A673 (cell line): ENCODE data around the gene CAMSAP3. TPM values are rescaled to one million over a fixed set of nuclear protein-coding genes. Genes with fewer than 3 reads are reported as not detected.

Experiments
- BruUV-seq: library from RNA; stranded (reverse); fragments of 400-500 nt; replicated peaks from 2 replicates; lab custom pipeline; 2021; lab: Mats Ljungman, UMichigan
- CTCF ChIA-PET: fragments of 300-600 bp; sonication (Branson Sonifier 250); formaldehyde crosslinking; loops from one replicate; lab custom pipeline; 2022; ENCODE audit warnings: antibody characterized with exemption; lab: Charles Lee
- POLR2A ChIA-PET: fragments of 300-600 bp; sonication (Branson Sonifier 250); formaldehyde crosslinking; loops from one replicate; lab custom pipeline; 2022; ENCODE audit warnings: antibody characterized with exemption; ENCODE audit not compliant: low non-redundant PET; lab: Charles Lee
- DNase-seq: peaks from one replicate; pipeline ENCODE4 v3.0.0-alpha.2; 2015; ENCODE audit warnings: low spot score
- H3K27ac ChIP-seq: fragments of 200-600 bp; sonication (generic); 2 replicates; pipeline ENCODE4 v1.5.1; 2016; ENCODE audit warnings: mixed run types, low read depth, mild to moderate bottlenecking, mixed read lengths, antibody characterized with exemption, low read length; ENCODE audit not compliant: poor library complexity, severe bottlenecking
- H3K27me3 ChIP-seq: fragments of 200-600 bp; sonication (generic); replicated peaks from 2 replicates; pipeline ENCODE4 v1.6.1; 2017; ENCODE audit warnings: mixed run types, low read depth, mild to moderate bottlenecking, mixed read lengths, antibody characterized with exemption, low read length; ENCODE audit not compliant: insufficient read depth, poor library complexity
- H3K36me3 ChIP-seq: fragments of 200-600 bp; sonication (generic); 2 replicates; pipeline ENCODE4 v1.6.1; 2016; ENCODE audit warnings: mixed run types, mild to moderate bottlenecking, mixed read lengths, antibody characterized with exemption, low read length; ENCODE audit not compliant: insufficient read depth, poor library complexity, severe bottlenecking
- H3K4me1 ChIP-seq: fragments of 200-600 bp; sonication (generic); 2 replicates; pipeline ENCODE4 v1.6.1; 2017; ENCODE audit warnings: mixed run types, mild to moderate bottlenecking, mixed read lengths, antibody characterized with exemption, low read length; ENCODE audit not compliant: insufficient read depth, poor library complexity, severe bottlenecking
- H3K4me3 ChIP-seq: fragments of 200-600 bp; sonication (generic); 2 replicates; pipeline ENCODE4 v1.5.1; 2016; ENCODE audit warnings: low read depth, mixed run types, mild to moderate bottlenecking, mixed read lengths, low read length; ENCODE audit not compliant: poor library complexity, severe bottlenecking
- H3K9me3 ChIP-seq: fragments of 200-600 bp; sonication (generic); 2 replicates; pipeline ENCODE4 v1.6.1; 2016; ENCODE audit warnings: mixed run types, low read depth, mild to moderate bottlenecking, mixed read lengths, antibody characterized with exemption, low read length; ENCODE audit not compliant: poor library complexity, severe bottlenecking
- EZH2 ChIP-seq: fragments of 200-600 bp; sonication (generic); IDR thresholded peaks from 2 replicates; pipeline ENCODE4 v1.6.1; 2017; ENCODE audit warnings: borderline replicate concordance, low read depth, mild to moderate bottlenecking, mixed read lengths, antibody characterized with exemption, low read length; ENCODE audit not compliant: poor library complexity, severe bottlenecking
- intact Hi-C: fragments of 100-400 bp; cut with micrococcal nuclease; formaldehyde crosslinking; loops from one replicate; pipeline ENCODE4 v1.10.0; 2022; ENCODE audit not compliant: unreplicated experiment
- total RNA-seq: library from RNA; stranded (reverse); gene quantifications from 2 replicates; pipeline ENCODE4 v1.2.3, GENCODE V29; 2021
- TF ChIP-seq, protein P1 (sequence below): fragments of 300-800, 200-600 bp; sonication (generic); conservative IDR thresholded peaks from 2 replicates; pipeline ENCODE4 v1.5.1; 2017; ENCODE audit warnings: low read depth, mild to moderate bottlenecking, antibody characterized with exemption, low read length, moderate library complexity, mixed read lengths

CAMSAP3 gene
- total RNA-seq, 1 experiment from 2014 or later, result 1.2 TPM

DNA sequence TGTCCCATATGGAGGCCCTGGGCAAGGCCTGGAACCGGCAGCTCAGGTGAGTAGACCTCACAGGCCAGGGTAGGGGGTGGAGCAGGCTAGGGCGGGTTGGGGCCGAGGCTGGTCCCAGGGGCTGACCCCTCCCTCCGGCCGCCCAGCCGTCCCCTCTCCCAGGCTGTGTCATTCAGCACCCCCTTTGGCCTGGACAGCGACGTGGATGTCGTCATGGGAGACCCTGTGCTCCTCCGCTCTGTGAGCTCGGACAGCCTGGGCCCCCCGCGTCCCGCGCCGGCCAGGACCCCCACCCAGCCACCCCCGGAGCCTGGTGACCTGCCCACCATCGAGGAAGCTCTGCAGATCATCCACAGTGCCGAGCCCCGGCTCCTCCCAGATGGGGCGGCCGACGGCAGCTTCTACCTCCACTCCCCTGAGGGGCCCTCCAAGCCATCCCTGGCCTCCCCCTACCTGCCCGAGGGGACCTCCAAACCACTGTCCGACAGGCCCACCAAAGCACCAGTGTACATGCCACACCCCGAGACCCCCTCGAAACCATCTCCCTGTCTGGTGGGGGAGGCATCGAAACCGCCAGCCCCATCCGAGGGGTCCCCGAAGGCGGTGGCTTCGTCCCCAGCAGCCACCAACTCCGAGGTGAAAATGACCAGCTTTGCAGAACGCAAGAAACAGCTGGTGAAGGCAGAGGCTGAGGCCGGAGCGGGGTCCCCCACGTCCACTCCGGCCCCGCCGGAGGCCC lies 16.0 kb downstream of the CAMSAP3 start:
- Histone ChIP-seq H3K36me3 (no peaks in the 10 kb centered on the region), H3K9me3 (no peaks in the 10 kb centered on the region), H3K27me3 (no peaks in the 10 kb centered on the region), H3K4me3 (no peak overlapping the region), H3K27ac (no peak overlapping the region), H3K4me1 (no peaks in the 10 kb centered on the region)
- POLR2A ChIA-PET, result no interaction called here
- intact Hi-C loops, result no loop called here
- no TSS peak for BruUV-seq
- DNase-seq, result no peak
- CTCF ChIA-PET, result no interaction called here
- TF ChIP-seq, protein P1, sequence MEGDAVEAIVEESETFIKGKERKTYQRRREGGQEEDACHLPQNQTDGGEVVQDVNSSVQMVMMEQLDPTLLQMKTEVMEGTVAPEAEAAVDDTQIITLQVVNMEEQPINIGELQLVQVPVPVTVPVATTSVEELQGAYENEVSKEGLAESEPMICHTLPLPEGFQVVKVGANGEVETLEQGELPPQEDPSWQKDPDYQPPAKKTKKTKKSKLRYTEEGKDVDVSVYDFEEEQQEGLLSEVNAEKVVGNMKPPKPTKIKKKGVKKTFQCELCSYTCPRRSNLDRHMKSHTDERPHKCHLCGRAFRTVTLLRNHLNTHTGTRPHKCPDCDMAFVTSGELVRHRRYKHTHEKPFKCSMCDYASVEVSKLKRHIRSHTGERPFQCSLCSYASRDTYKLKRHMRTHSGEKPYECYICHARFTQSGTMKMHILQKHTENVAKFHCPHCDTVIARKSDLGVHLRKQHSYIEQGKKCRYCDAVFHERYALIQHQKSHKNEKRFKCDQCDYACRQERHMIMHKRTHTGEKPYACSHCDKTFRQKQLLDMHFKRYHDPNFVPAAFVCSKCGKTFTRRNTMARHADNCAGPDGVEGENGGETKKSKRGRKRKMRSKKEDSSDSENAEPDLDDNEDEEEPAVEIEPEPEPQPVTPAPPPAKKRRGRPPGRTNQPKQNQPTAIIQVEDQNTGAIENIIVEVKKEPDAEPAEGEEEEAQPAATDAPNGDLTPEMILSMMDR, result no peak
- TF ChIP-seq EZH2, result no peak

DNA sequence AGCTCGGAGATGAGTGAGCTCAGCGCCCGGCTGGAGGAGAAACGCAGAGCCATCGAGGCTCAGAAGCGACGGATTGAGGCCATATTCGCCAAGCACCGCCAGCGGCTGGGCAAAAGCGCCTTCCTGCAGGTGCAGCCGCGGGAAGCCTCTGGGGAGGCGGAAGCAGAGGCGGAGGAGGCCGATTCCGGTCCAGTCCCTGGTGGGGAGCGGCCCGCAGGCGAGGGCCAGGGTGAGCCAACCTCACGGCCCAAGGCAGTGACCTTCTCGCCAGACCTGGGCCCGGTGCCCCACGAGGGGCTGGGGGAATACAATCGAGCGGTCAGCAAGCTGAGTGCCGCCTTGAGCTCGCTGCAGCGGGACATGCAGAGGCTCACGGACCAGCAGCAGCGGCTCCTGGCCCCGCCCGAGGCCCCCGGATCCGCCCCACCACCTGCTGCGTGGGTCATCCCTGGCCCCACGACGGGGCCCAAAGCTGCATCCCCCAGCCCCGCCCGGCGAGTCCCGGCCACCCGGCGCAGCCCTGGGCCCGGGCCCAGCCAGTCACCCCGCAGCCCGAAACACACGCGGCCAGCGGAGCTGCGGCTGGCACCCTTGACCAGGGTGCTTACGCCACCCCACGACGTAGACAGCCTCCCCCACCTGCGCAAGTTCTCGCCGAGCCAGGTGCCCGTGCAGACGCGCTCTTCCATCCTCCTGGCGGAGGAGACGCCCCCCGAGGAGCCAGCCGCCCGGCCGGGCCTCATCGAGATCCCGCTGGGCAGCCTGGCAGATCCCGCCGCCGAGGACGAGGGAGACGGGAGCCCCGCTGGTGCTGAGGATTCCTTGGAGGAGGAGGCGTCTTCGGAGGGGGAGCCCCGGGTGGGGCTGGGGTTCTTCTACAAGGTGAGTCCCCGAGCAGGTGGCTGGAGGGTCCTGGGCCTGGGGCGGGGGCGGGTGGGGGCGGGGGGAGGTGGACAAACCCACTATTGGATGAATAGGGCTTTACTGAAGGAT lies 16.9 kb downstream of the CAMSAP3 start:
- BruUV-seq, result no TSS peak
- Histone ChIP-seq H3K27me3 (no peaks in the 10 kb centered on the region), H3K36me3 (no peaks in the 10 kb centered on the region), H3K4me1 (no peaks in the 10 kb centered on the region), H3K4me3 (no peak overlapping the region), H3K27ac (no peak overlapping the region), H3K9me3 (no peaks in the 10 kb centered on the region)
- TF ChIP-seq EZH2, result no peak
- TF ChIP-seq, protein P1, result no peak
- ChIA-PET POLR2A (no interaction called here), CTCF (no interaction called here)
- intact Hi-C loops, result no loop called here
- DNase-seq, result no peak

DNA sequence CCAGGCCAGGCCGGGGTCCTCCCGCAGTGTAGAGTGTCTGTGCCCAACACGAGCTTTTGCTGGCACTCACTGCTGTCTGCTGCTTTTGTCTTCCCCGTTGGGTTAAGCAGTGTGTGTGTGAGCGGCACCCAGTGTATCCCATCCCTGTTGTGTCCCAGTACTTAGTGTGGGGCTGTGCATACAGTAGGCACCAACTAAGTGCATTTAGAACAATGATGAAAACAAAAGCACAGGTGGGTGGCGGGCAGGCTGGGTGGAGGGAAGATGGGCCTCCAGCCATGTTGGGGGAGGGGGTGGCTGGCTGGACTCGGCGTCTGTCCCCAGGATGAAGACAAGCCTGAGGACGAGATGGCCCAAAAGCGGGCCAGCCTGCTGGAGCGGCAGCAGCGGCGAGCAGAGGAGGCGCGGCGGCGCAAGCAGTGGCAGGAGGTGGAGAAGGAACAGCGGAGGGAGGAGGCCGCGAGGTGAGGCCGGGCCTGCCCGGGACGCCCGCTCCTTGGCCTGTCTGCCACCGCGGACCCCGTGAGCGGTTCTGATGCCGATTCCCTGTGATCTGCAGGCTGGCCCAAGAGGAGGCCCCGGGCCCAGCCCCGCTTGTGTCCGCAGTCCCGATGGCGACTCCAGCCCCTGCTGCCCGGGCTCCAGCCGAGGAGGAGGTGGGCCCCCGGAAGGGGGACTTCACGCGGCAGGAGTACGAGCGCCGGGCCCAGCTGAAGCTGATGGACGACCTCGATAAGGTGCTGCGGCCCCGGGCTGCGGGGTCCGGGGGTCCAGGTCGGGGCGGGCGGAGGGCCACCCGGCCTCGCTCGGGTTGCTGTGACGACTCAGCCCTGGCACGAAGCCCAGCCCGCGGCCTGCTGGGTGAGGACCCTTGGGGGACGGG lies 19.4 kb downstream of the CAMSAP3 start:
- no peak overlapping the region for H3K27ac ChIP-seq
- no TSS peak for BruUV-seq
- no peaks in the 10 kb centered on the region for H3K27me3 ChIP-seq
- intact Hi-C loops, result no loop called here
- ChIA-PET POLR2A (no interaction called here), CTCF (interaction anchor here (0.6 kb wide), 1 partner anchor 44 kb away, joined by 3 read pairs; no protein-coding TSS in a partner anchor)
- H3K4me1 ChIP-seq, result no peaks in the 10 kb centered on the region
- H3K4me3 ChIP-seq, result no peak overlapping the region
- TF ChIP-seq, protein P1, result no peak
- no peak for TF ChIP-seq EZH2
- no peak for DNase-seq
- no peaks in the 10 kb centered on the region for H3K9me3 ChIP-seq
- no peaks in the 10 kb centered on the region for H3K36me3 ChIP-seq
